HG03045 (cell line): ENCODE results near the gene HIRA.

Source experiments
- ATAC-seq: cut with Tn5 transposase; IDR thresholded peaks from one replicate; pipeline ENCODE4 v1.9.1; 2021; ENCODE audit warnings: mild to moderate bottlenecking, moderate library complexity; ENCODE audit not compliant: unreplicated experiment

The HIRA gene

DNA sequence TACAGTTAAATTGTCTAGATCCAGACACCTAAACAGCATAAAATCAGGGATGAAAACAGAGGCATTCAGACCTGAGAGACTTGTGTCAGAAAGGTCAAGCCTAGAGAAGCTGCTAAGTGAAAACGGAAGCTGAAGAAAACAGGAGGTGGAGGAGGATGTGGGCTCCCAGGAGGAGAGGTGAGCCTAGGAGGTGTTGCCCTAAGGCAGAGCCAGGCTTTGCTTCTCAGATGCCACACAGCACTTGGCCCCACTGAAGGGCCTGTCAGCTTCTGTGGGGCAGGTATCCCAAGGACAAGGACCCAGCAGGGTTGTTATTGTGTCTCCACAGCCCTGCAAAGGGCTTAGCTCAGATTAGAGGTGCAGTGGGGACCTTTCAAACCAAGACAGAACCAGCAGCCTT is 33.0 kb upstream of the HIRA start:
- no peak for ATAC-seq

GRCh38 chr22:19463491-19464469 is 32.2 kb upstream of the HIRA start:
- ATAC-seq: no peak

GRCh38 chr22:19463008-19463407 is 31.5 kb upstream of the HIRA start:
- no peak for ATAC-seq

DNA sequence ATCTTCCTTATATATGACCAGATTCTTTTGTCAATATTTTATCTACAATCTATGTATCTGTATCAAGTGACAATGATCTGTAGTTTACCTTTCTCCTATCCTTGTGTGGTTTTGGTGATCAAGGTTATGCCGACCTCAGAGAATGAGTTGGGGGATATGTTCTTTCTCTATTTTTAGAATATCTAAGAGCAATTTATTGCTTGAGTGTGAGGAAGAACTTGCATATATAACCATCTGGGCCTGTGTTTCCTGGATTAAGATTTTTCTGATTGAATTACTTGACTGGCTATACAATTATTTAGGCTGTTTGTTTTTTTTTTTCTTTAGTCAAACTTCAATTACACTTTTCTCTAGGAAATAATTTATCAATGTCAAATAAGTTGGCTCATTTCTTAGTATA is 30.0 kb upstream of the HIRA start:
- ATAC-seq: no peak

GRCh38 chr22:19460036-19460435 is 28.5 kb upstream of the HIRA start:
- no peak for ATAC-seq

DNA sequence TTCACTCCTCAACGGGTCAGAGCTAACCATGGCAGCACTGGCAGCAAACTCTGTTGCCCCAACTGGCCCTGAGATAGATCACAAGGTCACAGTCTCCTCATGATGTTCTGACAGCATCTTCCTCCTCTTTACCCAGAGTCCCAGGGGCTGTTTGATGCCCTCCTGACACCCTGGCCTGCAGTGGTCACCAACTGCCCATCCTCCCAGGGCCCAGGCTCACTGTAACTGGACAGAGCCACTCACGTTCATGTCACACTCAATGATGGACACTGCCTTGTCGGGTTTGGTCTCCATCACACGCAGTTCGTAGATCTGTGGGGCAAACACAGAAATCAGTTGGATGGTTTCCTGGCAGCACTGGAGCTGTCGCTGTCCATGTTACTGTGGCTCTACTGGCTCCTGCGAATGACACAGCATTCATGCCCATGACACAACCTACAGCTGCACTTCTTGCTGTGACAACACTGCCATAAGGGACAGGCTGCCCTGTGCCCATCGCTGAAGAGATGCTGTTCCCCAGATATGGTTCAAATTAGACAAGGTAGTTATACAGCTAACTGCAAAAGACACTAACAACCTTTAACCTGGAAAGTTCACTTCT is 26.4 kb upstream of the HIRA start:
- no peak for ATAC-seq

GRCh38 chr22:19456541-19456940 is 25.0 kb upstream of the HIRA start:
- ATAC-seq: no peak

DNA sequence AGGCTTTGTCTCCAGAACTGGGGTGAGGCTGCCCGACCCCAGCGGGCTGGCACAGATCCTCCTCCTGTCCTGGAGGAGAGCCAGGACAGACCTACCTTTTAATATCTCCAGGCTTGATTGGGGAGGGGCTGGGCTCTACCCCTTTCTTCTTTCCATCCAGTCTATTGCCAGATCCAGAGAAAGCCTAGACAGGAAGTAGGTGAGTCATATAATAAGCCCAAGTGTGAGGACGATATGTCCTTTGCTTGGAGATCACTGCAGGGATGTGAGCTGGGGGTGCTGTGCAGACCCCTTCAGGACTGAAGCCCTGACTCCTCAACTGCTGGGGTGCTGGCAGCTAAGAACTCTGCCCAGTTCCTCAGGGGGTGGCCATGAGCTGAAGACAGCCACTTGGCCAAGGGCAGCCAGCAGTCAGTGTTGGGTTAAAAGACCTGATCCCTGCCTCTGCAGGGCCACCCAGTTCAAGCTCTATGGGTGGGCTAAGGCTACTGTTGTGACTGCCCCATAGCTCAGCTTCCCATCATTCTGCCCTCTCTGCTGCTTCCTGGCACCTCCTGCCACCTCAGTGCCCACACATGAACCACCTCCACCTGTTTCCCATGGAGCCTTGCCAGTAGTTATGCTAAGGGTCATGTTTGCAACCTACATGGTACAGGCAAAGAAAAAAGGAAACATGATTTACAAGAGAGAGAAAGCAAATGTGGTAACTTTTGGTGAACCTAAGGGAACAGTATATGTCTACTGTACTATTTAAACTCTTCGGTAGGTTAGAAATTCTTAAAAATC is 24.2 kb upstream of the HIRA start:
- ATAC-seq: no peak

DNA sequence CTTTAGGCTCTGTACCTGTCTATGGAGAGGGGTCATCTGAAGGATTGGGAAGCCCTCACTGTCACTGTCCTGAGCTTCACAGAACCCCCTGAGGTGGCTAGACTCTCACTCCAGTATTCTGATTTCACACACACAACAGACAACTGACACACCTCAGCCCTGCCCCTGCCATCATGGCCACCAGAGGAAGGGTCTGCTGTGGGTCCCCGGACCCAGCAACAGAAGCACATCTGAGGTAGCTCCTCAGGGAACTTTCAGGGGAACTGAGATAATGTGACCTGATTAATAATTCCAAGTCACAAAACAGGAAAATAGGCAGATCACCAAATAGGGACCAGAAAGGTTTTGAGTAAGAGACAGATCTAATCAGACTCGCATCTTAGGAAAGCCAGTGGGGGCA is 23.5 kb upstream of the HIRA start:
- no peak for ATAC-seq

GRCh38 chr22:19454156-19454555 is 22.6 kb upstream of the HIRA start:
- no peak for ATAC-seq

DNA sequence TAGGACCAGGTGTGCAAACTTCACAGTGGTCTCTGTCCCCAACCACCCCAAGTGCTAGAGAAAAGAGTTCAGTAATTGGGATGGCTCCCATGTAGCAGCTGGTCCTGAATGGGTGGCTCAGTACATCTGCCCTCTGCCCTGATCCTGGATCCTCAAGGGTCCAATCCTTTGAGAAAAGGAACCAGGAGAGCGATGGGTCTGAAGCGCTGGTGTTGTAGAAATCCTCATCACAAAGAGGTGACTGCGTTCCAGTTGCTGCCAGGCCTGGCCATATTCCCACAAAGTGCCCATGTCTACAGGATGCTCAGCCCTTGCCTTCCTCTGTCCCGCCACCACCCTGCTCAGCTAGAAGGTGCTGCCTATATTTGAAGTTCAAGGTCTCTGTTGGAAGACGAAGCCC is 22.2 kb upstream of the HIRA start:
- no peak for ATAC-seq

GRCh38 chr22:19451570-19451969 is 20.0 kb upstream of the HIRA start:
- ATAC-seq: no peak

GRCh38 chr22:19450363-19451175 is 19.0 kb upstream of the HIRA start:
- ATAC-seq: no peak

DNA sequence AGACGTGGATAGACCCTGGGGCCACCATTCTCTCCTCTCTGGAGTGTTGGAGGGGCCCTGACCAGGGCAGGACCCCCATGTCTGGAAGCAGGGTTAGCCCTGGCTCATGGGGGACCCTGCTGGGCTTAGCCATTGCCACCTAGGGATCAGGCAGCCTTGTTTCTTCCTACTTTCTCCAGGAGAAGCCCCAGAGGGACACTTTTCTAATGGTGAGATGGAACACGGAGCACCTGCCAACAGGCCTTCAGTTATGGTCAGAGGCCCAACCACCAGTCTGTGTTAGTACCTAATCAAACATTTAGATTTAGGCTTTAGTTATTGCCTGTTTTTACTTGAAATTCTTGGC is 17.9 kb upstream of the HIRA start:
- ATAC-seq: no peak

- no peak for ATAC-seq
Observed at GRCh38 chr22:19448739-19449421, 17.3 kb upstream of the HIRA start.

GRCh38 chr22:19448076-19448607 is 16.6 kb upstream of the HIRA start:
- no peak for ATAC-seq

GRCh38 chr22:19447330-19448075 is 16.0 kb upstream of the HIRA start, which contains the start of gene C22orf39:
C22orf39 (minus strand) TSS chr22:19447711; CDS start chr22:19447688, 23 bp downstream.
- ATAC-seq: peak; percentile 75

DNA sequence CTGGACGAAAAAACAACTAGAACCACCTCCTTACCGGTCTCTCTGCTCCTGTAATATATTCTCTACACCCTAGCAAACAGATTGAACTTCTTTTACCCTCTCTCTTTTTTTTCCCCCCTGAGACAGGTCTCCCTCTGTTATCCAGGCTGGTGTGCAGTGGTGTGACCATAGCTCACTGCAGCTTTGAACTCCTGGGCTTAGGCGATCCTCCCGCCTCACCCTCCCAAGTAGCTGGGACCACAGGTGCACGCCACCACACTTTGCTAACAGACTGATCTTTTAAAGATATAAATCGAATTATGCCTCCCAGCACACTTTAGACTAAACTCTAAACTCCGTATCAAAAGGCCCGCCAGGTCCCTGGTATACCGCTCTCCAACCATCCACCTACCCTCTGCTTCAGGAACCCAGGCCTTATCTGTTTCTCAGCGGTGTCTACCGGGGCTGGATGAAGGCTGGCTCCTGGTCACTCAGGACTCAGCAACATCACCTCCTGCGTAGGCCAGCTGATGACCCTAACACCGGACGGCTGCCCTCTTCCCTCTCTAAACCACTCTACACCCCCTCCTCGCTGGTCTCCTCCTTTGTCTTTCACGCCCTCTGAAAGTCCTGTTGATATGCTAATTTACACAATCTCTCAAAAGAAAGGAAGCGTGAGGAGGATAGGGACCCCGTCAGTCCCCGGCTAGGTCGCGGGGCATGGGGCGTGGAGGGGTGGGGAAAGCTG is 15.2 kb upstream of the HIRA start:
- ATAC-seq: no peak
